HEK293 (cell line): ENCODE measurements around the gene EPN2.

Experiments
- CTCF ChIA-PET: fragments of 350-600 bp; formaldehyde crosslinking; extraction: SDS; loops from one replicate; lab custom pipeline; 2021; ENCODE audit warnings: antibody characterized with exemption; lab: Yijun Ruan, JAX
- POLR2A ChIA-PET: fragments of 300-600 bp; formaldehyde crosslinking; extraction: SDS; loops from one replicate; lab custom pipeline; 2020; ENCODE audit warnings: antibody characterized with exemption, inconsistent platforms; lab: Yijun Ruan, JAX
- H3K27ac ChIP-seq: fragments of 200-500 bp; sonication (Bioruptor generic); 2 replicates; pipeline ENCODE4 v1.5.1; 2014; ENCODE audit warnings: low read depth, low read length, control low read depth, inconsistent platforms; ENCODE audit errors: extremely low read depth
- H3K36me3 ChIP-seq, 2 experiments: fragments of 200-500 bp in 1 of 2; sonication (Bioruptor generic) in 1 of 2; 1 replicate in 1 of 2; 2 replicates in 1 of 2; pipeline ENCODE4 v1.5.1; 2014 to 2017; ENCODE audit warnings: inconsistent platforms in 2 of 2, low read length in 2 of 2; ENCODE audit not compliant: control insufficient read depth in 2 of 2, insufficient read depth in 1 of 2
- H3K4me1 ChIP-seq: fragments of 200-500 bp; sonication (Bioruptor generic); 2 replicates; pipeline ENCODE4 v1.5.1; 2014; ENCODE audit warnings: mild to moderate bottlenecking, low read length, inconsistent platforms; ENCODE audit not compliant: control insufficient read depth, insufficient read depth
- H3K4me3 ChIP-seq: 2 replicates; pipeline ENCODE4 v1.5.1; 2011; ENCODE audit warnings: low read depth, mild to moderate bottlenecking, control low read depth, low read length, moderate library complexity
- H3K9me3 ChIP-seq: fragments of 200-500 bp; sonication (Bioruptor generic); 2 replicates; pipeline ENCODE4 v1.5.1; 2014; ENCODE audit warnings: low read depth, low read length, inconsistent platforms; ENCODE audit not compliant: control insufficient read depth, insufficient read depth
- BCL11A ChIP-seq: fragments of 450-650 bp; formaldehyde crosslinking; IDR thresholded peaks from 2 replicates; pipeline ENCODE4 v1.5.1; 2016; ENCODE audit warnings: low read depth, missing biosample characterization, missing genetic modification characterization
- GLIS1 ChIP-seq: fragments of 450-650 bp; formaldehyde crosslinking; IDR thresholded peaks from 2 replicates; pipeline ENCODE4 v1.5.1; 2016; ENCODE audit warnings: missing biosample characterization, missing genetic modification characterization
- KLF1 ChIP-seq: fragments of 450-650 bp; formaldehyde crosslinking; IDR thresholded peaks from 2 replicates; pipeline ENCODE4 v1.5.1; 2016; ENCODE audit warnings: missing biosample characterization, missing genetic modification characterization
- TCF7L2 ChIP-seq: IDR thresholded peaks from 2 replicates; pipeline ENCODE4 v1.6.1; 2011; ENCODE audit warnings: low read depth, mild to moderate bottlenecking, inconsistent platforms, low read length, moderate library complexity, borderline replicate concordance
- ZBTB1 ChIP-seq: fragments of 450-650 bp; formaldehyde crosslinking; IDR thresholded peaks from 2 replicates; pipeline ENCODE4 v1.5.1; 2016; ENCODE audit warnings: missing biosample characterization, missing genetic modification characterization
- ZNF10 ChIP-seq: fragments of 450-650 bp; formaldehyde crosslinking; IDR thresholded peaks from 2 replicates; pipeline ENCODE4 v1.5.1; 2017; ENCODE audit warnings: missing biosample characterization, missing genetic modification characterization
- ZNF423 ChIP-seq: fragments of 450-650 bp; formaldehyde crosslinking; IDR thresholded peaks from 2 replicates; pipeline ENCODE4 v1.5.1; 2016; ENCODE audit warnings: missing biosample characterization, missing genetic modification characterization
- ZNF426 ChIP-seq: fragments of 450-650 bp; formaldehyde crosslinking; IDR thresholded peaks from 2 replicates; pipeline ENCODE4 v1.5.1; 2017; ENCODE audit warnings: missing biosample characterization, missing genetic modification characterization, mild to moderate bottlenecking, inconsistent platforms, moderate library complexity
- ZNF624 ChIP-seq: fragments of 450-650 bp; formaldehyde crosslinking; IDR thresholded peaks from 2 replicates; pipeline ENCODE4 v1.5.1; 2017; ENCODE audit warnings: missing biosample characterization, missing genetic modification characterization
- ZNF664 ChIP-seq: fragments of 450-650 bp; formaldehyde crosslinking; IDR thresholded peaks from 2 replicates; pipeline ENCODE4 v1.5.1; 2016; ENCODE audit warnings: missing biosample characterization, missing genetic modification characterization
- ZNF837 ChIP-seq: fragments of 450-650 bp; formaldehyde crosslinking; IDR thresholded peaks from 2 replicates; pipeline ENCODE4 v1.5.1; 2016; ENCODE audit warnings: missing biosample characterization, missing genetic modification characterization
- ZXDB ChIP-seq: fragments of 450-650 bp; formaldehyde crosslinking; IDR thresholded peaks from 2 replicates; pipeline ENCODE4 v1.5.1; 2016; ENCODE audit warnings: missing biosample characterization, missing genetic modification characterization
- TF ChIP-seq, protein P1 (sequence below): fragments of 450-650 bp; formaldehyde crosslinking; IDR thresholded peaks from 2 replicates; pipeline ENCODE4 v1.5.1; 2016; ENCODE audit warnings: missing biosample characterization, missing genetic modification characterization, low read depth
- TF ChIP-seq, protein P2 (sequence below): fragments of 450-650 bp; formaldehyde crosslinking; IDR thresholded peaks from 2 replicates; pipeline ENCODE4 v1.5.1; 2016; ENCODE audit warnings: missing biosample characterization, missing genetic modification characterization
- TF ChIP-seq, protein P3 (sequence below): fragments of 450-650 bp; formaldehyde crosslinking; IDR thresholded peaks from 2 replicates; pipeline ENCODE4 v1.5.1; 2017; ENCODE audit warnings: missing biosample characterization, mild to moderate bottlenecking, missing genetic modification characterization, moderate library complexity

The EPN2 gene

DNA sequence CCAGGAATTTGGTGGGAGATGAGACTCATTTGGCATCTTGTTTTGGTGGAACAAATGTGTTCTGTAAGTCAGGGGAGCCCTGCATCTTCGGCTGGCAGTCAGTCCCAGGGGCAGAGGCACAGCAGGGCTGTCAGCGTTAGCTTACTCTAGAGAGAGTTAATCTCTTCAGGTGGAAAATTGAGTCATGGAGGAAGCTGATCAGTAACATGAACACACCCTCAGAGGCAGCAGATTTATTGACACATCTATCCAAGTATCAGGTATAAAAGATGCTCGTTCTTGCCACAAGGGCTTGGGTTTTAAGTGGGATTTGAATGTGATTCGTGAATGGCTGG, 55.2 kb downstream of the EPN2 start:
- CTCF ChIA-PET = no interaction called here

DNA sequence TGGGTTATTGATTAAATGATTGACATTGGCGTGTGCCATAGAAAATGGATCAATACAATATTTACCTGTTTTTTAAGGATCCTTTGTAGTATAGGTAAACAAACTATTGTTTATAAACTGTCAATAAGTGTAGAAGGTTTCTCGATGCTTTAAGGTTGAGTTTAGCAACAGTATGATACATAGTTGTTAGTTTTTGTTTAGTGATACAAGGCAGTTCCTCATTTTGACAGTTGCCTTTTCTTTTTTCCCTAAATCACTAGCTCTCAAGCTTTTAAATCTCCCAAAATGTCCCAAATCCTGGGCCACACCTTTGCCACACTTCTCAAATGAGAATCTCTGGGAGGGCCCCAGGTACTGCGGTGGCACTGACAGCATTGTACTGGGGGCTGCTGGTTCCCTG, 57.3 kb downstream of the EPN2 start:
- Histone ChIP-seq H3K27ac (no peak overlapping the region), H3K9me3 (no peaks in the 10 kb centered on the region), H3K36me3 (no peaks in the 10 kb centered on the region), H3K4me3 (no peak overlapping the region), H3K4me1 (peaks cover 11% of the 10 kb centered on the region)
- ChIA-PET POLR2A (no interaction called here), CTCF (interaction anchor here (1.2 kb wide), 1 partner anchor 219 kb away, joined by 3 read pairs; no protein-coding TSS in a partner anchor)
- no peak for TF ChIP-seq ZNF664 (tag by site-specific recombination)
- TF ChIP-seq GLIS1 (tag by site-specific recombination) = no peak
- TF ChIP-seq ZNF426 = no peak
- TF ChIP-seq, protein P1, sequence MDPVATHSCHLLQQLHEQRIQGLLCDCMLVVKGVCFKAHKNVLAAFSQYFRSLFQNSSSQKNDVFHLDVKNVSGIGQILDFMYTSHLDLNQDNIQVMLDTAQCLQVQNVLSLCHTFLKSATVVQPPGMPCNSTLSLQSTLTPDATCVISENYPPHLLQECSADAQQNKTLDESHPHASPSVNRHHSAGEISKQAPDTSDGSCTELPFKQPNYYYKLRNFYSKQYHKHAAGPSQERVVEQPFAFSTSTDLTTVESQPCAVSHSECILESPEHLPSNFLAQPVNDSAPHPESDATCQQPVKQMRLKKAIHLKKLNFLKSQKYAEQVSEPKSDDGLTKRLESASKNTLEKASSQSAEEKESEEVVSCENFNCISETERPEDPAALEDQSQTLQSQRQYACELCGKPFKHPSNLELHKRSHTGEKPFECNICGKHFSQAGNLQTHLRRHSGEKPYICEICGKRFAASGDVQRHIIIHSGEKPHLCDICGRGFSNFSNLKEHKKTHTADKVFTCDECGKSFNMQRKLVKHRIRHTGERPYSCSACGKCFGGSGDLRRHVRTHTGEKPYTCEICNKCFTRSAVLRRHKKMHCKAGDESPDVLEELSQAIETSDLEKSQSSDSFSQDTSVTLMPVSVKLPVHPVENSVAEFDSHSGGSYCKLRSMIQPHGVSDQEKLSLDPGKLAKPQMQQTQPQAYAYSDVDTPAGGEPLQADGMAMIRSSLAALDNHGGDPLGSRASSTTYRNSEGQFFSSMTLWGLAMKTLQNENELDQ = no peak
- TF ChIP-seq ZNF837 (tag by site-specific recombination) = no peak
- TF ChIP-seq ZNF423 (tag by site-specific recombination) = no peak
- no peak for TF ChIP-seq KLF1 (tag by site-specific recombination)
- TF ChIP-seq, protein P2, sequence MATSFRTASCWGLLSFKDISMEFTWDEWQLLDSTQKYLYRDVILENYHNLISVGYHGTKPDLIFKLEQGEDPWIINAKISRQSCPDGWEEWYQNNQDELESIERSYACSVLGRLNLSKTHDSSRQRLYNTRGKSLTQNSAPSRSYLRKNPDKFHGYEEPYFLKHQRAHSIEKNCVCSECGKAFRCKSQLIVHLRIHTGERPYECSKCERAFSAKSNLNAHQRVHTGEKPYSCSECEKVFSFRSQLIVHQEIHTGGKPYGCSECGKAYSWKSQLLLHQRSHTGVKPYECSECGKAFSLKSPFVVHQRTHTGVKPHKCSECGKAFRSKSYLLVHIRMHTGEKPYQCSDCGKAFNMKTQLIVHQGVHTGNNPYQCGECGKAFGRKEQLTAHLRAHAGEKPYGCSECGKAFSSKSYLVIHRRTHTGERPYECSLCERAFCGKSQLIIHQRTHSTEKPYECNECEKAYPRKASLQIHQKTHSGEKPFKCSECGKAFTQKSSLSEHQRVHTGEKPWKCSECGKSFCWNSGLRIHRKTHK (tag by site-specific recombination) = no peak

More for the DNA sequence above, 55.2 kb downstream of the EPN2 start:
- POLR2A ChIA-PET = no interaction called here
- Histone ChIP-seq H3K27ac (no peak overlapping the region), H3K4me3 (no peak overlapping the region), H3K4me1 (peaks cover under 1% of the 10 kb centered on the region; the same call in 1 of the 2 replicates), H3K36me3 (peaks cover 0 to 7% of the 10 kb centered on the region in 2 experiments; a peak in 1 of 3 replicates), H3K9me3 (no peaks in the 10 kb centered on the region)
- TF ChIP-seq ZXDB (no peak), TCF7L2 (no peak), BCL11A (tag by site-specific recombination) (no peak), ZNF624 (tag by site-specific recombination) (no peak)

DNA sequence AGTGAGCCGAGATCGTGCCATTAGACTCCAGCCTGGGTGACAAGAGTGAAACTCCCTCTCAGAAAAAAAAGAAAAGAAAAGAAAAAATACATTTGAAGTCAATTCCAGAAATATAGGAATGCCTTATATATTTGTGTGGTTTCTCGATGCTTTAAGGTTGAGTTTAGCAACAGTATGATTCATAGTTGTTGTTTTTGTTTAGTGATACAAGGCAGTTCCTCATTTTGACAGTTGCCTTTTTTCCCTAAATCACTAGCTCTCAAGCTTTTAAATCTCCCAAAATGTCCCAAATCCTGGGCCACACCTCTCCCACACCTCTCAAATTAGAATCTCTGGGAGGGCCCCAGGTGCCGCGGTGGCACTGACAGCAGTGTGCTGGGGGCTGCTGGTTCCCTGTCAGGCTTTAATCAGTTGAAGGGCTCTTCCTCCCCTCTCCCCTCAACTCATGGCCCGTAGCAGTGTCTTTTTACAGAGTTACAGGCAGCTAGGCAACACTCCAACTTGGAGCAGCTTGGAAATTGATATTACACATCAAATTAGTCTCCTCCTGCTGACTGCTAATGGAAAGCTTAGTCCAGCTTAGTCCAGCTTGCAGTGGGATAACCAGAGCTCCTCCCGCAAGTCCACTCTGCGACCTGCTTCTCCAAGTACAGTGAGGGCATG, 58.4 kb downstream of the EPN2 start:
- peaks cover 11% of the 10 kb centered on the region for H3K4me1 ChIP-seq
- H3K4me3 ChIP-seq = no peak overlapping the region
- TF ChIP-seq ZNF10 (tag by site-specific recombination) (peak; percentile 86), ZBTB1 (no peak)
- TF ChIP-seq, protein P3, sequence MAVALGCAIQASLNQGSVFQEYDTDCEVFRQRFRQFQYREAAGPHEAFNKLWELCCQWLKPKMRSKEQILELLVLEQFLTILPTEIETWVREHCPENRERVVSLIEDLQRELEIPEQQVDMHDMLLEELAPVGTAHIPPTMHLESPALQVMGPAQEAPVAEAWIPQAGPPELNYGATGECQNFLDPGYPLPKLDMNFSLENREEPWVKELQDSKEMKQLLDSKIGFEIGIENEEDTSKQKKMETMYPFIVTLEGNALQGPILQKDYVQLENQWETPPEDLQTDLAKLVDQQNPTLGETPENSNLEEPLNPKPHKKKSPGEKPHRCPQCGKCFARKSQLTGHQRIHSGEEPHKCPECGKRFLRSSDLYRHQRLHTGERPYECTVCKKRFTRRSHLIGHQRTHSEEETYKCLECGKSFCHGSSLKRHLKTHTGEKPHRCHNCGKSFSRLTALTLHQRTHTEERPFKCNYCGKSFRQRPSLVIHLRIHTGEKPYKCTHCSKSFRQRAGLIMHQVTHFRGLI (tag by site-specific recombination) = no peak
- POLR2A ChIA-PET = no interaction called here
- no peak overlapping the region for H3K27ac ChIP-seq
- H3K36me3 ChIP-seq = no peaks in the 10 kb centered on the region
- CTCF ChIA-PET = no interaction called here
- no peaks in the 10 kb centered on the region for H3K9me3 ChIP-seq
